ENCODE data around the gene CIRBP. TPM values are rescaled to one million over a fixed set of nuclear protein-coding genes. Genes with fewer than 3 reads are reported as not detected.

CIRBP gene
- total and polyA plus RNA-seq, 2 of the 13 experiments (the other 11 are each of a cell fraction or from before 2014, with no cell fraction given): 133 to 140 TPM

- TF ChIP-seq HMG20A (CRISPR knock-in tag; IDR thresholded peaks at IDR 0.05; ENCODE audit: borderline replicate concordance) (no peak), TRIM24 (CRISPR knock-in tag; IDR thresholded peaks at IDR 0.05) (no peak), SMAD1 (CRISPR knock-in tag; IDR thresholded peaks at IDR 0.05; ENCODE audit: borderline replicate concordance, low read depth) (no peak), NFATC3 (CRISPR knock-in tag; IDR thresholded peaks at IDR 0.05) (no peak), YEATS4 (CRISPR knock-in tag; IDR thresholded peaks at IDR 0.05; ENCODE audit: borderline replicate concordance) (no peak), ZNF784 (CRISPR knock-in tag; IDR thresholded peaks at IDR 0.05; ENCODE audit: borderline replicate concordance) (no peak), STAT5B (CRISPR knock-in tag; IDR thresholded peaks at IDR 0.05) (no peak), NR3C1 (CRISPR knock-in tag; IDR thresholded peaks at IDR 0.05) (no peak), SETDB1 (CRISPR knock-in tag; IDR thresholded peaks at IDR 0.05; ENCODE audit: borderline replicate concordance) (no peak), ZBTB3 (CRISPR knock-in tag; IDR thresholded peaks at IDR 0.05; ENCODE audit: borderline replicate concordance, low read depth) (no peak), PCBP1 (IDR thresholded peaks at IDR 0.05; ENCODE audit: borderline replicate concordance, low read depth, low read length) (no peak), ZNF451 (CRISPR knock-in tag; IDR thresholded peaks at IDR 0.05) (no peak), ZNF333 (CRISPR knock-in tag; IDR thresholded peaks at IDR 0.05; ENCODE audit: borderline replicate concordance) (no peak), KAT8 (CRISPR knock-in tag; IDR thresholded peaks at IDR 0.05) (no peak), EHMT2 (IDR thresholded peaks at IDR 0.05; ENCODE audit: borderline replicate concordance, low read depth, low read length) (no peak), CAMTA2 (CRISPR knock-in tag; IDR thresholded peaks at IDR 0.05; ENCODE audit: borderline replicate concordance) (no peak), ATF7-NPFF (CRISPR knock-in tag; IDR thresholded peaks at IDR 0.05; ENCODE audit: low read depth) (peak; percentile 64; the same call in 1 of the 2 replicates), KMT2B (CRISPR knock-in tag; IDR thresholded peaks at IDR 0.05) (no peak), TFDP2 (CRISPR knock-in tag; IDR thresholded peaks at IDR 0.05) (no peak), SRSF4 (IDR thresholded peaks at IDR 0.05; ENCODE audit: low read depth, low read length, poor library complexity, severe bottlenecking) (no peak), ZNF816 (CRISPR knock-in tag; IDR thresholded peaks at IDR 0.05; ENCODE audit: borderline replicate concordance) (no peak), ZNF275 (CRISPR knock-in tag; IDR thresholded peaks at IDR 0.05; ENCODE audit: borderline replicate concordance) (no peak; the same call in 1 of the 2 replicates), ZNF20 (CRISPR knock-in tag; IDR thresholded peaks at IDR 0.05) (no peak), ELF4 (CRISPR knock-in tag; IDR thresholded peaks at IDR 0.05; ENCODE audit: borderline replicate concordance) (no peak), MTF1 (CRISPR knock-in tag; IDR thresholded peaks at IDR 0.05) (no peak), TBL1XR1 (IDR thresholded peaks at IDR 0.05; ENCODE audit: borderline replicate concordance, low read length, partially characterized antibody) (no peak), MATR3 (CRISPR knock-in tag; IDR thresholded peaks at IDR 0.05) (no peak), PRPF4 (IDR thresholded peaks at IDR 0.05; ENCODE audit: low read depth, low read length, poor library complexity, severe bottlenecking) (no peak)
These were observed at the start of gene CIRBP (continued) for GRCh38 chr19:1269065-1269477.

All from HepG2 (cell line).